Body of pancreas (tissue), 4 donors: ENCODE data around the gene TOB2. TPM values are rescaled to one million over a fixed set of nuclear protein-coding genes. Genes with fewer than 3 reads are reported as not detected.

Experiments used
- ATAC-seq: fragments of 150-250 bp; one replicate; pipeline ENCODE4 v1.9.1; 2016
- DNase-seq, 4 donors: peaks; one replicate each; pipeline ENCODE4 v3.0.0-alpha.2; 2019
- H3K27ac ChIP-seq, 4 donors: fragments of 200-600 bp; sonication (generic); 1 replicate in 3 of 4; 2 replicates in 1 of 4; pipeline versions ENCODE4 v1.5.1 to v1.6.1; 2016 to 2019; ENCODE audit warnings: mild to moderate bottlenecking in 1 of 4, mixed read lengths in 1 of 4, moderate library complexity in 1 of 4
- H3K27me3 ChIP-seq, 2 donors: fragments of 200-600 bp; sonication (generic); one replicate each; pipeline ENCODE4 v1.6.0; 2016; ENCODE audit warnings: mild to moderate bottlenecking in 1 of 2
- H3K36me3 ChIP-seq, 2 donors: fragments of 200-600 bp; sonication (generic); replicated peaks in 1 of 2; 2 replicates each; pipeline ENCODE4 v1.5.1; 2016; ENCODE audit warnings: low read depth in 2 of 2; ENCODE audit not compliant: insufficient read depth in 1 of 2
- H3K4me1 ChIP-seq: fragments of 200-600 bp; sonication (generic); one replicate; pipeline ENCODE4 v1.6.0; 2016
- H3K4me3 ChIP-seq, 2 donors: fragments of 200-600 bp; sonication (generic); 1 replicate in 1 of 2; 2 replicates in 1 of 2; pipeline ENCODE4 v1.5.1; 2016 to 2019
- H3K9me3 ChIP-seq, 3 donors: fragments of 200-600 bp; sonication (generic); 1 replicate in 2 of 3; 2 replicates in 1 of 3; pipeline ENCODE4 v1.5.1; 2016
- POLR2A ChIP-seq, 3 donors: fragments of 450-650 bp; IDR thresholded peaks; one replicate each; pipeline ENCODE4 v1.6.1; 2016; ENCODE audit warnings: antibody characterized with exemption in 3 of 3, mild to moderate bottlenecking in 2 of 3
- WGBS, 2 donors: methylation state at CpG; one replicate each; pipeline ENCODE4 v1.1.5; 2017; 5-methylcytosine and 5-hydroxymethylcytosine counted together
- intact Hi-C: fragments of 100-400 bp; cut with DNase I; formaldehyde crosslinking; loops from one replicate; pipeline ENCODE4 v1.15.1; 2023
- total RNA-seq, 2 donors: library from RNA; depleted of rRNA; stranded (reverse); fragments of >200 nt; gene quantifications; one replicate each; pipeline ENCODE4 v1.1.0, GENCODE V29; 2016
- TF ChIP-seq, protein P1 (sequence below), 7 experiments: fragments of 450-650 bp in 4 of 7; fragments of 200-600 bp in 3 of 7; sonication (generic) in 3 of 7; IDR thresholded peaks; one replicate each; pipeline ENCODE4 v1.5.1; 2016 to 2019; ENCODE audit warnings: antibody characterized with exemption in 7 of 7

Gene TOB2
- total RNA-seq, 2 donors from 2014 or later = 23.1 to 27.2 TPM

DNA sequence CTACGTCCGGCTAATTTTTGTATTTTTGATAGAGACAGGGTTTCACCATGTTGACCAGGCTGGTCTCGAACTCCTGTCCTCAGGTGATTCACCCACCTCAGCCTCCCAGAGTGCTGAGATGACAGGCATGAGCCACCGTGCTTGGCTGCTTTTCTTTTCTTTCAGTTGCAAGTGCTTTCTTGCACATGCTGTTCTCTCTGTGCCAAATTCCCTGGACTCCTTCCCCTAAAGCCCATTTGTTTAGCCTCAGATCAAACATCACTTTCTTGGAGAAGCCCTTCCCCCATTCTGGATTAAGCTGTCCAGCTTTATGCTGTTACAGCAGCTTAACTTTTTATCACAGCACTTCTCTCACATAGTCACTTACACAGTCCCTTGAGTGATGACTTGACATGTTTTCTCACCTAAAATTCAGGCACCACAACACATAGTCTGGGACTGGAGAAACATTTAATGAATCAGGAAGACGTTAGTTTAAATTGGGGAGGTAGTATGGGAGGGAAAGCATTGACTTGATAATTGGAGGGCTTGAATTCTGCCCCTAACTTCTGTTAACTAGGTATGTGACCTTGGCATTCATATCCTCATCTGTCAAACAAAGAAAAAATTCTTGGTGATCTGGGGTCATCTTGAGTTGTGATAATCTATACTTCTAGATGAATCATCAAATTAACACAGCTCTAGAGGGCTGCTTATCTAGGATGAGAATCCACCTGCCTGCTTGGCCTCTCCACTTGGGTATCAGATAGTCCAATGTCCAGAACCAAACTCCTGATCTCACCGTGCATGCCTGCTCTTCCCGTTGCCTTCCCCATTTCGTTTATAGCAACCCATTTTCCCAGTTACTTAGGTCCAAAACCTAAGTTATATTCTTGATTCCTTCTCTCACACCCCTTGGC, 40.7 kb upstream of the TOB2 start:
- Histone ChIP-seq H3K36me3 (no peaks in the 10 kb centered on the region), H3K4me3 (no peak overlapping the region), H3K9me3 (no peaks in the 10 kb centered on the region), H3K27ac (no peak overlapping the region), H3K27me3 (no peaks in the 10 kb centered on the region), H3K4me1 (peaks cover 37% of the 10 kb centered on the region)
- WGBS, 2 donors = 55 to 66% methylated on average over 8 of the region's 8 CpGs
- no peak for ATAC-seq
- TF ChIP-seq, protein P1, sequence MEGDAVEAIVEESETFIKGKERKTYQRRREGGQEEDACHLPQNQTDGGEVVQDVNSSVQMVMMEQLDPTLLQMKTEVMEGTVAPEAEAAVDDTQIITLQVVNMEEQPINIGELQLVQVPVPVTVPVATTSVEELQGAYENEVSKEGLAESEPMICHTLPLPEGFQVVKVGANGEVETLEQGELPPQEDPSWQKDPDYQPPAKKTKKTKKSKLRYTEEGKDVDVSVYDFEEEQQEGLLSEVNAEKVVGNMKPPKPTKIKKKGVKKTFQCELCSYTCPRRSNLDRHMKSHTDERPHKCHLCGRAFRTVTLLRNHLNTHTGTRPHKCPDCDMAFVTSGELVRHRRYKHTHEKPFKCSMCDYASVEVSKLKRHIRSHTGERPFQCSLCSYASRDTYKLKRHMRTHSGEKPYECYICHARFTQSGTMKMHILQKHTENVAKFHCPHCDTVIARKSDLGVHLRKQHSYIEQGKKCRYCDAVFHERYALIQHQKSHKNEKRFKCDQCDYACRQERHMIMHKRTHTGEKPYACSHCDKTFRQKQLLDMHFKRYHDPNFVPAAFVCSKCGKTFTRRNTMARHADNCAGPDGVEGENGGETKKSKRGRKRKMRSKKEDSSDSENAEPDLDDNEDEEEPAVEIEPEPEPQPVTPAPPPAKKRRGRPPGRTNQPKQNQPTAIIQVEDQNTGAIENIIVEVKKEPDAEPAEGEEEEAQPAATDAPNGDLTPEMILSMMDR (IDR thresholded peaks at IDR 0.05) = no peak
- TF ChIP-seq POLR2A (IDR thresholded peaks at IDR 0.05) = no peak
- DNase-seq = peak in 1 of 4 donors; percentile 13
- intact Hi-C loops = no loop called here

DNA sequence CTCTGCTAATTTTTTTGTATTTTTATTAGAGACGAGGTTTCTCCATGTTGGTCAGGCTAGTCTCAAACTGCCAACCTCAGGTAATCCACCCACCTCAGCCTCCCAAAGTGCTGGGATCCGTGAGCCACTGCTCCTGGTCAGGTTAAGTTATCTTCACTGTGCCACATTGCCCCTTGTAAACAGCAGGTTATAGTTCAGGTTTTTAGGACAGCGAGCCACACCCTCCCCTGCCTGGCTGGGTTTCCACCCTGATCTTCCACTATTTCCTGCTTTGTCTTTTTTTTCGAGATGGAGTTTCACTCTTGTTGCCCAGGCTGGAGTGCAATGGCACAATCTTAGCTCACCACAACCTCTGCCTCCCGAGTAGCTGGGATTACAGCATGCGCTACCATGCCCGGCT, 38.4 kb upstream of the TOB2 start:
- DNase-seq = no peak
- Histone ChIP-seq H3K4me1 (peaks cover 39% of the 10 kb centered on the region), H3K27me3 (no peaks in the 10 kb centered on the region), H3K27ac (no peak overlapping the region), H3K4me3 (no peak overlapping the region), H3K9me3 (no peaks in the 10 kb centered on the region), H3K36me3 (no peaks in the 10 kb centered on the region)
- intact Hi-C loops = no loop called here
- no peak for TF ChIP-seq POLR2A (IDR thresholded peaks at IDR 0.05)
- TF ChIP-seq, protein P1 (IDR thresholded peaks at IDR 0.05) = no peak
- no peak for ATAC-seq
- 61 to 84% methylated on average over 7 of the region's 7 CpGs for WGBS, 2 donors

DNA sequence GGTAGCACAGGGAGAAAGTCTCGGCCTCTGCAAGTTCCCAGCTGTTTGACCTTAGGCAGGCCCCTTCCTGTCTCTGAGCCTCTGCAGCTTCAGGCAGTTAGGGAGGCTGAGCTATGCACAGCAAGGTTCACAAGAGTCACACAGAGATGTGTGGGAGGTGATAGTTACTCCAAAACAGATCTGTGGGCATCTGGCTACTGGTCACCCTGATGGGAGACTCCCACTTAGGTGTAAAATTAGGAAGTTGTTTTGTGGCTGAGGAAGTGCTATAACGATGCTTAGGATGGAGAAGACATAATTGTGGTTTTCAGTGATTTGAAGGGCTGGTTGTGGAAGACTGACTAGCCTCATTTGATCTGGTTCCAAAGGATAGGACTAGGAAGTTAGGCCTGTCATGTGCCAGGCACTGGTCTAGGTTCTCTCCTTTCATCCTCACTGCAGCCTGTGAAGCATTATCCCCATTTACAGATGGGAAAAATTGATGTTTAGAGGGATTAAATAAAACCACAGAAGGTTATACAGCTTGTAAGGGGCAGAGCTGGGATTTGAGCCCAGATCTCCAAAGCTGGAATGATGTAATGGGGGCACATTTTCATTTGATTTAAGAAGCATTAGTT, 35.8 kb upstream of the TOB2 start:
- Histone ChIP-seq H3K27ac (no peak overlapping the region), H3K9me3 (no peaks in the 10 kb centered on the region)

DNA sequence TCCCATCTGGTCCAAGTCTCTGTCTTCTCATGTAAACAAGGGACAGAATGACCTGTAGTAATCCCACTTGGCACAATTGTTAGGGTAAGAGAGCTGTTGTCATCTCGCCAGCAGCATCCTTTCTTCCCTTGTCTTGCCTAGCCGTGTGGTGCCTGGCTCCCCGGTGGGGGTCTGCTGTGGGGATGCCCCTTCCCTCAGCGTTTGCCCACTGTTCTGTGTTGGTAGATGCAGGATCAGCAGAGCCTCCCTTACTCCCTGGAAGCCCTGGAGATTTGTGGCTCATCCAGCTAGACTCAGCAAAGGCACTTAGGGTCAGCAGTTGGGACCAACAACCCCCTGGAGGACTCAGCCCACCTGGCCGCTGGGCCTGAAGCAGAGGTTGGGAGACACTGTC, 35.3 kb upstream of the TOB2 start:
- 25 to 47% methylated on average over 2 to 5 of the region's 5 CpGs for WGBS, 2 donors
- Histone ChIP-seq H3K4me1 (peaks cover 32% of the 10 kb centered on the region), H3K27ac (no peak overlapping the region), H3K27me3 (no peaks in the 10 kb centered on the region), H3K9me3 (no peaks in the 10 kb centered on the region), H3K4me3 (no peak overlapping the region), H3K36me3 (no peaks in the 10 kb centered on the region)
- intact Hi-C loops = no loop called here
- no peak for TF ChIP-seq POLR2A (IDR thresholded peaks at IDR 0.05)
- TF ChIP-seq, protein P1 (IDR thresholded peaks at IDR 0.05) = no peak
- DNase-seq (no peak), ATAC-seq (no peak)

More for the DNA sequence above, 35.8 kb upstream of the TOB2 start:
- no peak for TF ChIP-seq POLR2A (IDR thresholded peaks at IDR 0.05)
- TF ChIP-seq, protein P1 (IDR thresholded peaks at IDR 0.05) = no peak
- Histone ChIP-seq H3K36me3 (no peaks in the 10 kb centered on the region), H3K27me3 (no peaks in the 10 kb centered on the region), H3K4me1 (peaks cover 37% of the 10 kb centered on the region), H3K4me3 (no peak overlapping the region)
- DNase-seq (no peak), ATAC-seq (no peak)
- intact Hi-C loops = no loop called here
- 59 to 60% methylated on average over 1 to 2 of the region's 2 CpGs for WGBS, 2 donors
